Measurements from ENCODE around the gene ANKRD44.
"Not testable (repeated sequence)": the region's sequence is repeated elsewhere in the genome, so short reads cannot be mapped to it uniquely, and the experiment has no call there.

The ANKRD44 gene

DNA sequence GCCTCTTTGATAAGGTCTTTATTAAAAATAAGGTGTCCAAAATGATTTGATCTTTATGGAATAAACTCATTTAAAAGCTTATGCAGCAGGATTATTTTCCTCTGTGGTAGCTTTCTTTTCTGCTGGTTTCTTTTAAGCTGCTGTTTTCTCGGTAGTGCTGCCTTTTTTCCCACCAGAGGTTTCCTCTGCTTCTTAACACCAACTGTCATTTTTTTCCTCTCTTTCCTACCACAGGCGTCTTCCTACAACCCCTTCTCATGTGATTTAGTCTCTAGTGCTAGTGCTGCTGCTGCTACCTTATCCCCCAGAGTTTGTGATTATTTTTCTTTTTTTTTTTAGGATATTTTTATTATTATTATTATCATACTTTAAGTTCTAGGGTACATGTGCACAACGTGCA is 281.9 kb downstream of the ANKRD44 start:
- DNase-seq (ENCODE audit: low read depth): no peak

DNA sequence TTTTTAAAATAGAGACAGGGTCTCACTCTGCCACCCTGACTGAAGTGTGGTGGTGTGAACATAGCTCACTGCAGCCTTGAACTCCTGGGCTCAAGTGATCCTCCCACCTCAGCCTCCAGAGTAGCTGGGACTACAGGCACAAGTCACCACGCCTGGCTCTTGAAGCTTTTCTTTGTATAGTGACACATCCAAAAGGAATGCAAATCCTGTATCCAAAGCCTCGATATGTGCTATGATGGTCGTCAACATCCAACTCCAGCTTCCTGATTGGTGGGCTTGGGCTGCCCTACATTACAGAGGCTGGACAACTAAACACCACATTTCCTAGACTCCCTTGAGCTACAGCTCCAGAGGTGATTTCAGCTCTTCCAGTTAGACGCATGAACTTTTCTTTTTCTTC is 282.4 kb downstream of the ANKRD44 start:
- peak; percentile 15 for DNase-seq (ENCODE audit: low read depth)

DNA sequence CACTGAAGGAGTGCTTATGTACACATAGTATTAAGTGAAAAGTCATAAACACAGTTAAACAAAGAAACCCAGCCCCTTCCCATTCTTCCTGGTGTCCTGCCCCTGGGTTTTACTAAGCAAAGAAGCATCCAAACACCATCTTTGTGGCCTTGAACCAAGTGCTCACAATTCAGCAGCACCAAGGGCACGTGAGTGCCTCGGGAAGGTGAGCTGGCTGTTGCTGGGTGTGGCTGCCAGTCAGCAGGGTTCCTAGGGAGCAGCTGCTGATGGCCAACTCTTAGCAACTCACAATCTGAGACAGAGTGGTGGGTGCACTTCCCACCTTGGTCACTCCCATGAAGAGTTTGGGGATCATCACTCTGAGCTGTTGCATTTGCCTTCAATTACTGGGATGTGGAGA is 286.4 kb downstream of the ANKRD44 start:
- no peak for DNase-seq (ENCODE audit: low read depth)

DNA sequence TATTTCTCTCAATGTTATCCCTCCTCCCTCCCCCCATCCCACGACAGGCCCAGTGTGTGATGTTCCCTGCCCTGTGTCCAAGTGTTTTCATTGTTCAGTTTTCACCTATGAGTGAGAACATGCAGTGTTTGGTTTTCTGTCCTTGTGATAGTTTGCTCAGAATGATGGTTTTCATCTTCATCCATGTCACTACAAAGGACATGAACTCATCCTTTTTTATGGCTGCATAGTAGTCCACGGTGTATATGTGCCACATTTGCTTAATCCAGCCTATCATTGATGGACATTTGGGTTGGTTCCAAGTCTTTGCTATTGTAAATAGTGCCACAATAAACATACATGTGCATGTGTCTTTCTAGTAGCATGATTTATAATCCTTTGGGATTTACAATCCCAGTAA is 289.7 kb downstream of the ANKRD44 start:
- not testable (repeated sequence) for DNase-seq (ENCODE audit: low read depth)

DNA sequence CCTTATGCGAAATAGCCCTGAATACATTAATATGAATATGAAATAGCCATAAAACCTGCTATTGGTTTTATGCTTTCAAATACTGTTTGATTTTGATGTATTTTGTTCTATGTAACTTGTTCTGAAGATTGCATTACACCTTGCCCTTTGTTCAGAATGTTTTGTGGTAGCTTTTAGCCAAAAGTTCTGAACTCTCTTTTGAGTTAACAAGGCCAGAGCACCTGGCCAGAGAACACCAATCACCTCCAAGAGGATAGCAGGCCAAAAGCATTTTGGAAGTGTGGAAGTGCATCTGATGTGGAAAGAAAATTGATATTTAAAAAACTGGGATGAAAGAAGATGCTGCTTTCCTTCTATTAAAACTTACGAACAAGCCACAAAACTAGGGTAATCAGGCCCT is 297.5 kb downstream of the ANKRD44 start:
- no peak for DNase-seq (ENCODE audit: low read depth)

DNA sequence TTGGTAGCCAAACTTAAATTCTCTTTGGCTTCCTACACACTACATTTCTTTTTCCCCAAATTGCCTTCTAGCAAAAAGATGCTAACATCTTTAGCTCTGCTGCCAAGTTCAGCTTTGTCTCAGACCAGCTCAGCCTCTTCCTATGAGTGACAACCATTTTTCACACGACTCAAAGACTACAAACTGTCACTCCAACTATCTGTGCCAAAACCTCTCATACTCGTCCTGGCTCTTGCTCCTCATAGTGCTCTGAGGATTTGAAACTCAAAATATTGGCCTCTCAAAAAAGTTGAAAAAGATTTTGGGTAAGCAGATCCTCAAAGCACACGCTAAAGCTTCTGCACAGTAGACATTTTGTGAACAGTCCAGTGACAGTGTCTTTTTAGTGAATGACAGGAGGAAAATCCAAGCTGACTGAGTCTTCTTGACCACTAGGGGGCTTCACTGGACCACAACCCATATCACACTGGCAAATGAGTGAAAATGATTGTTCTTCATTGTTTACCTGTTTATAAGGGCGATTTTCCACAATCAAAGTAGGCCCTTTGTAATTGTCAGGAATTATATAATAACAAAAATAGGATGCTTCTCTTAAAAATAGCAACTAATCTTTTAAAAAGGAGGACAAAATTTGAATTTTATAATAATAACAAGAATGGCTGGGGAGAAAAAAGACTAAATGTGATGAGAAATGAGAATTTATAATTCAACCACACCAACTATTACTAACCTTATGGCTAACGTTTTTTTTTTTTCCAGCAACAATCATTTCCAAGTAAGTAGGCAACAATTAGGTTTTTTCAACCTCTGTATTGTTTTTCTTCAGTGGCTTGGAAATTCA is 298.6 kb downstream of the ANKRD44 start:
- peak; percentile 44 for DNase-seq (ENCODE audit: low read depth)

DNA sequence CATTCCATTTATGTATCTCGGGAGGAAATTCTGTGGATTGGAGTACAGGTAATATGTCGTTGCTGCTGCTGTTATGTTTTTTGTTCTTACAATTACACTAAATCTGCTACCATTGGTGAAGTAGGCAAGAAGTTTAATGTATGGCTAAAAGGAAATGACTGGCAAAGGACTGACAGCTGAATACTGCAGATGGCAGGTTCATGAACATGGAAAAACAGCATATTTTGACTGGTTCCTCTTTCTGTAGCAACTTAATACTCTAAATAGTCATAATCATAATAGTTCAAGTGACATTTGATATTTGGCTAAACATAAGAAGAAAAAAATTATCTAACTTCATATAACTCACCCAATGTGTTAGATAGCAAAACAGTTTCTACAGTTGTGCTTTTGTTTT is 299.6 kb downstream of the ANKRD44 start:
- DNase-seq (ENCODE audit: low read depth): no peak

DNA sequence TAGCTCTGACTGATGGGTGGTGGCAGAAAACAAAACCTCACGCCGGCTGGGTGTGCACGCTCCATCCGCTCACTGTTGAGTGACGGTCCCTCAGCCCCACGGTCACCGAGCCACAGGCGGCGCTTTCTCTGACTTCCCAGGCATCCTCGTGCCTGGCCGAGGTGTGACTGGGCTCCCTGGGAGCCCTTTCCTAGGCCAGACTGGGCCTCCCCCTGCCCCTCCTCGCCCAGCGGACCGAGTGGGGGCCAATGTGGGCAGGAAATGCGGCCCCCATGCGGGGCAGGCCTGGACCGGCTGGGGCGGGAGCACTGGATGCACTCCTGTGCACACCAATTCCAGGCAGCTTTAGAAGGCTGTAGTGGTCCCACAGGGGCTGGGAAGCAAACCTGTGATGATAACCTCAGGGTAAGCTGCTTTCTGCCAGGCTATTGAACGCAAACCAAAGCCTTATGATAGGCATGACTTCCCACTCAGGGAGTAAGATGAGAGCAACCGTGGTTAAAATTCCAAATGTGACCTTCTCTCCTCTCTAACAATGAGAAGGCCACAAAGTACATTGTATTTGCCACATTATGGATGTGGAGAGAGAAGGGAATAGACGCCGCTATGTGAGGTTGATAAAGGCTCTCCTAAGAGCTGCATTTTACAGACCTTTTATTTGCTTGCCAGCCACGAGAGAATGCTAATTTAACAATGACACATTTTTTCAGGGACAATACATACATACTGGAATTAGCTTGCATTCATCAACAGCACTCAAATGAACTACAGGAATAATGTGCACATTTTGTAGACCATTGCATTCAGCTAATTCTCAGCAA is 300.2 kb downstream of the ANKRD44 start:
- DNase-seq (ENCODE audit: low read depth): no peak

DNA sequence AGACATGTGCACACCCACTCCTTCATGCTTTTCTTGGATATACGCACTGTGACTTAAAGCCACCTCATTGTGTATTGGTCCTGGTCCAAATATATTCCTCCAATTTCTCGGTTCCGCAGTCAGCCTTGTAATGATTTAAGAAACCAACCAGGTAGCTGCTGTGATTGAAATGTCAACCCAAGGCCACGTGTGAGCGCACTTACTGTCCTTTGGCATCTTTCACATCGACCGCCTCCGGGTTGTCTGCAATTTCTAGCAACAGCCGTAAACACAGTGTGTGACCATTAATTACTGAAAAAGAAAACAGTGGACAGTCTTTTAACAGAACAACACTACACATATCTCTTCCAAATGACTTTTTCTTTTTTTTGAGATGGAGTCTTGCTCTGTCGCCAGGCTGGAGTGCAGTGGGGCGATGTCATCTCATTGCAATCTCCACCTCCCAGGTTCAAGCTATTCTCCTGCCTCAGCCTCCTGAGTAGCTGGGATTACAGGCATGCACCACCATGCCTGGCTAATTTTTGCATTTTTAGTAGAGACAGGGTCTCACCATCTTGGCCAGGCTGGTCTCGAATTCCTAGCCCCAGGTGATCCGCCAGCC is 301.7 kb downstream of the ANKRD44 start:
- DNase-seq (ENCODE audit: low read depth): not testable (repeated sequence)

DNA sequence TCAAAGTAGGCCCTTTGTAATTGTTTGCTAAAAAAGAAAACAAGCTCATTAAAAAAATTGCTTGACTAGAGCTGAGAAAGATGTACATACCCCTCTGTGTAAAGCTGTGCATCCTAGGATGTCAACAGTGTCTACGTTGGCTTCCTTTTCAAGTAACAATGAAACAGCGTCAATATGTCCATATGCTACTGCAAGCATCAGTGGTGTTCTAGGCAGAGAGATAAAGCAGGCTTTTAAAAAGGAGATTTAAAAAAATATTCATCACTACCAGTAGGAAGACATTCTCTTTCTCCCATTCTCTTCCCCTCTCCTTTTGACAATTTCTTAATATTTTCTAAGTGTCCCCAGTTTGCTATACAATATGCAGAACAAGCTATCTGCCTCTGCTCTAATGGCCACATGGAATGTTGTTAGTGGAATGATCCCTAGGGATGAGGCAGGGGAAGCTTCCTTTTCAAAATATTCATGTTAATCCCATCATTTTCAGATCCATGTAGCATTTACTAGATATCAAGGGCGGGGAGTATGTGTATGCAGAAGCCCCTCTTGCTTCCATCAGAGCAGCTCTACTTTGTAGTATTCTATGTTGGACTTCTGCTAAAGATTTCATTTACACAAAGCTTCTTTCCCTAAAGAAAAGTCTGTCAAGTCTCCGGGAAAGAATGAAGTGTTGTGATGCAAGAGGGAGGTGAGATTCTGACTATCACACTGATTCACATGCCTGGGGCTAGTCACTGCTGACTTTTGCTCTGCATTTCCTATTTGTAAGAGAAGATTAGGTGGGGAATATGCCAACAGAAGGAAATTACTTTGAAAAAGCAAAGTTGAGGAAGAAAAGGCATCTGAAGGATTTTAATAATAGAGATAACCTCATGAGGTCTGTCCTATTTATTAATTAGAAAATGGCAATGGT is 302.6 kb downstream of the ANKRD44 start:
- DNase-seq (ENCODE audit: low read depth): peak; percentile 31

DNA sequence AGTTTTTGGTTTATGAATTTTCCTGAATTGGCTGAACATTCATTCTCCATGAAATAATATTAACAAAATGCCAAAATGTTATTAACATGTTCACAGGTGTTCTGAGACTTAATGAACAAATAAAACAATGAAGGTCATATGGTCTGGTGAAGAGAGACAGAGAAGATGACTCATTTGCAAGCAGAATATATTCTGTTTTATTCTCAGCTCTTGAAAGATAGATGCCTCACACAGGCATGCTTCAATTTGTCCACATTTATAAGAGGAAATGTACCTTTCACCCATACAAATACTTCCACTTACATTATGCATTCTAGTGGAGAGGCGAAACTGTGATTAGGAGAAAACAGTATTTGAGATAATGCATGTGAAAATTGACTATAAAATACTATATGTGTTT is 308.7 kb downstream of the ANKRD44 start:
- DNase-seq (ENCODE audit: low read depth): no peak

DNA sequence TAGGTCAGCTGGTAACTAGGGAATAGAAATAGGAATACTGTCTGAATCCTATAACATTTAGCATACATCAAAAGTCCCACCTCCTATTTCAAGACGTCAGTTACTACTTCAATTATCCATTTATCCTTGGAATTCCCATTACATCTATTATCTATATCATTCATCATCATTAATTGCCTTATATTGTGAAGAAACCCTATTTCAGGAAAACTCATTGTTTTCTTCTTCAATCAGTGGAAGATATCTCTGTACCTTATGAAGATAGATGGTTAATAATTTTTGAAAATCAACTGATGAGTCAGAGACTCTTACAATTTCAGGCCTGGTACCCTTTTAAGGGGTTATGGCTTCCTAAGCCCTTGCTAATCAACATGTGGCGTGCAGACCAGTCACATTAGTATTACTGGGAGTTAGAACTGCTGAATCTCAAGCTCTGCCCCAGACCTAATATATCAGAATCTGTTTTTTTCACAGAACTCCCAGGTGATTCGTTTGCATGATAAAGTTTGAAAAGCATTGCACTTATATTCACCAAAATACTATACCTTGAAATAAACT is 314.7 kb downstream of the ANKRD44 start:
- no peak for DNase-seq (ENCODE audit: low read depth)

DNA sequence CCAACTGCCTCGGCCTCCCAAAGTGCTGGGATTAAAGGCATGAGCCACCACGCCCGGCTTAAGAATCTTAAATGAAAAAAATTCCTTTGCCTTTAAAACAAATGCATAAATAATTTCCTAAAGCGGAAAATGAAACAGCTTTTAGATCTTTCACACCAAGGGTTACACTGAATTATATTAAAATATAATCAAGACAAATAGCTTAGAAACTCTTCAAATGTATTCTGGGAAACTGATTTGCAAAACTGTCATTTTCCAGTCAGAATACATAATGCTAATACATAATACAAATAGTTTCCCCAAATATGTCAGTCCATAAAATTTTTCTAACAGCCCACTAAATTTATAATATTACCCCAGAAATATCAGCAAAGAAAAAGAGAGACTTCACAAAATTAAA is 315.8 kb downstream of the ANKRD44 start:
- no peak for DNase-seq (ENCODE audit: low read depth)

DNA sequence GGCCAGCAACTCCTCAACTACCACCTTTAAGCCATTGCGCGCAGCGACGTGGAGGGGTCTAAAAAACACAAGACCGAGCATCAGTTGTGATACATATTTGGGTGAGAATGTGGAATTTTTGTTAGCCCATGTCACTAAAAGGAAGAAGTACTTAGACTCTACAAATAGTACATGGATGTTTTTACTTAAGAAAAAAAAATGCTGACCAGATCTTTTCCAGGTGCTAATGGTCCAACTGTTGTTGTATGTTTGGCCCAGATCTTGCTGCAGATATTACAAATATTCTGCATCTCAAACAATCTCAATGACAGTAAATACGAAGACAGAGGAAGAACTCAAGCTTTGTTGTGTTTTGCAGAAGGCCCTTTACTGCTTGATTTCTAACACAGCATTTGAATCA is 317.0 kb downstream of the ANKRD44 start:
- no peak for DNase-seq (ENCODE audit: low read depth)

DNA sequence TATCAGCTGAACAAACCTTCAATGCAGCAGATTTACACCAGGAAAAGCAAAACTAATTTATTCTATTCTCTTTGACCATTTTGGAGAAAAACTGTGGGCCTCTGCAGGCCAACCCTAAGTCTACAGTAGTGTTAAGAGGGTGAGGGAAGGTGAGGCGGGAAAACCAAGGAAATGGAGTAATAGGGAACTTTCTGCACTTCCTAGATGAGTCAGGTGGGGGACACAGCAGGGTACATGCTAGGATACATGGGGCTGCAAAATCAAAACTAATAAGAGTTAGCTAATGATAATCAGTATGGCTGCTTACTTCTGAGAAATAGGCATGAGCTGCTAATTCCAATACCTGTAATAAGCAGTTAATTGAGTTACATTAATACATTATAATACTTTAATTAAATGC is 318.1 kb downstream of the ANKRD44 start:
- no peak for DNase-seq (ENCODE audit: low read depth)

DNA sequence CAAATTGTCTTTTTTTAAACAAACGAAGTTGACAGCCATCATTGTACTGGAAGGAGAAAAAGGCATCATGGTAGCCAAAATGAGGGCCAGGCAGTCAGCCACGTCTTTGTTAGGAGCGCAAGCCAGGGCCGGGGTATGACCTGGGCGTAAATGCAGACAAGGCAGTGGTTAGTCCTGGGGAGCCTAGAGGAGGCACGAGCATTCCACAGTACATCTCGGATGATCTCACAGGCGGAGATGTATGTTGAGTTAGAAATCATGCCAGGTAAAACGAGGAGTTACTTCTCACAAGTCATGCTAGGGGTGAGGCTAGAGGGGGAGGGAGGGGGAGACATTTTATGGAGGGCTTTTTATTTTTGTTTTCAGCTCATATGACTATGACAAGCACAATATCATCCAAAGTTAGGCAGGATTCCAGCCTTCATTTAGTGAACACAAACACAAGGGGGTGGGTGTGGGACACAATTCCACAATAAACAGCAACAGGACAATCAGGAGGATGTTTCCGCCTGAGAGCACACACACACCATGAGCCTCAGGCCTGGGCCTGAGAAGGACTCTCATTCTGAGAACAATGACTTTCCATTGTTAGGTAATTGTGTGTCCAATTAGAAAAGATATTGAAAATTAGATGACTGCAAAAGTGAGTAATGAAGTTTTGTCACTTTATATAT is 319.7 kb downstream of the ANKRD44 start:
- no peak for DNase-seq (ENCODE audit: low read depth)

DNA sequence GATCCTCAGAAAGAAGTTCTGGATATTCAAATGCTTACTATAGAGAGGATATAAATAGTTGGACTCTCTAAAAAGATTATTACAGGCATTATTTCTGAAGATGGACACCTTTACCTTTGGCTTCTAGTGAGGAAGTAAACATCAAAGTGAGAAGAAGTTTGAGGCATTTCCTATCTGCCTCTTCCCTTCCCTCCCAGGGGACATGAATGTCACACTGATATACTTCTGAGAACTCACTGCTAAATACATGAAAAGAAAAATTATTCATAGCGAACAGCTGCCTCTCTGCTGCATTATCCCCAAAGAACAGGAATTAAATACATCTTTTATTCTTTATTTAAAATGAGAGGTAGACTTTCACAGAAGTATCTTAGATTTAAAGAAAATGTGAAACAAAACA is 320.5 kb downstream of the ANKRD44 start:
- no peak for DNase-seq (ENCODE audit: low read depth)

DNA sequence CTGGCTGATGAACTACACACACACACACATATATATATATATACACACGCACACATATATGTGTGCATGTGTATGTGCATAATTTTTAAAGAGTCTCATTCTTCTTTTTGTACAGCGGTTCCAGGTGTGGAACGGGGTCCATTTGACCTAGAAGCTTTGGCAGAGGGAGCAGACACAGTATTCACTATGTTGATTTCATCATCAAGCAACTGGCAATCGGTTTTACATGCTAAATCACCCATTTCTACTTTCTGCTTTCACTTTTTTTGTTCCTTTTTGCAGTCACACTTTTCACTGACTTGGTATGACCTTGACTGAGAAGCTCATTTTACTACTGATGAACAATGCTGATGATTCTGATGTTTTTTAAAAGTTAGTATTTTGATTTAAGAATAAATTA is 321.1 kb downstream of the ANKRD44 start:
- DNase-seq (ENCODE audit: low read depth): no peak

DNA sequence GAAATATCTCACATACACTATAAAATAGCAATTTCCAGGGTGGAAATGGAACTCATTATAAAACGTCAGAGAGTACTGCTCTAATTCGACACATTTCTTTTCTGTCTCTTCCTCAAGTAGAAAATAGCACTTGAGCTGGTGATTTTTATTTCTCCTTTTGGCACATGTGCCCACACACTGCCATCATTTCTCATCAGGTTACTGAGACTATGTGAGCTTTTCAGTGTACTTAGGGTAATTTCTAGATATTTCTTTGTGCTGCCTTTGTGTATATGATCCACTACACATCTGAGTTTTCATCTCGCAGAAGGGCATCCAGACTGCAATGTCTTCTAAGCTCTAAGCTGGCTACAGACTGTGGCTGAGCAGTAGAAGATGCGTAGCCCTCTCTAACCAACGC is 321.9 kb downstream of the ANKRD44 start:
- no peak for DNase-seq (ENCODE audit: low read depth)

DNA sequence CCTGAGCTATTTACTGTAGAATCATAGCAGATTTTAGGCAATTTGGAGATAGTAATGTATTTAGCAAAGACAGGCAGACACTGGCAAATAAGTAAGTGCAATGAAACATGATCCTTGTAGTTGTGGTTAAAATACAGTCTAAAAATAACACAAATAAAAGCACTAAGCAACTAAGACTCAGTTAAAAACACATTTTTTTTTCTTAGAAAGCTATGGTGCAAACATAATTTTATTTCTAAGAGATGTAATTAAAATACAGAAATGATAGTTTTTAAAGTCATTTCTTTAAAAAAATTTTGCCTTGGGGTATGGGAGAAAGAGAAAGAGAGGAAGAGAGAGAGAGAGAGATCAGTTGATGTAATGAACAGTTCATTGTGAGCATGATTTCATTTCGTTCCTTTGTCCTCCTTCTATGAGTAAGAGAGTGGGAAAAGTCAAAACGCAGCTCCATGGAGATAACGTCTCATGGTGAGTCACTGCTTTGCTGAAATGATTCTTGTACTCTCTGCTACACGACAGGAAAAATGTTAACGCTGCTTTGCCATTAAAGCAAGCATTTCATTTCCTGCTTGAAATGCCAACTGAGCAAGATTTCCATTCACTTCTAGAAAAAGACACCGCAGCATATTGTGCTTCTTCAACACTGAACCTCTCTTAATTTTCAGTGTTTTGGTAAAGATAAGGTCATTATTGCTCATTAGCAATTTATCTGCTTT is 322.8 kb downstream of the ANKRD44 start:
- DNase-seq (ENCODE audit: low read depth): peak; percentile 92
